GM18519 (cell line): Measurements from ENCODE around the gene SYNJ2BP.
"Not testable (repeated sequence)": the region's sequence is repeated elsewhere in the genome, so short reads cannot be mapped to it uniquely, and the experiment has no call there.

Experiments
- ATAC-seq: cut with Tn5 transposase; IDR thresholded peaks from one replicate; pipeline ENCODE4 v1.9.1; 2021; ENCODE audit warnings: mild to moderate bottlenecking, moderate library complexity; ENCODE audit not compliant: unreplicated experiment, low FRiP score

The SYNJ2BP gene

GRCh38 chr14:70416725-70417349 is at the start of gene SYNJ2BP:
SYNJ2BP (minus strand) TSS chr14:70417090; CDS start chr14:70416963, 127 bp downstream.
- ATAC-seq = no peak

GRCh38 chr14:70454731-70455130 is 37.8 kb upstream of the SYNJ2BP start:
- no peak for ATAC-seq

DNA sequence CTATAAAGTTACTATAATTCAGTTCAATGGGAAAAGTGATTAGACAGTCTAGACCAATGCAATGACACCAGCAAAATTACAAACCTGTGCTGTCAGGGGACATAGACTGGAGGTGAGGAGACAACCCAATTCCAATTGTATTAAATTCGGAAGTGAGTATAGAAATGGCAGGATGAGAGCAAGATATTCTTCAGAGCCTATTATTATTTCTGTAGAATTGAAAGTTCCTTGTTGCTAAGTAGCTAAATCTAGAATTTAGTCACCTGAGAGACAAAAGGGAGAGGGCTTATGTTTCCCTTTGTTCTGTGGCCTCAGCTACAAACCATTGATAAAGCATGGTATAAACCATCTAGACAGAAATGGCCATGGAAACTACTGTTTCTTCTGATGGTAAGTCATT is 35.0 kb upstream of the SYNJ2BP start, which contains the start of gene ADAM21:
ADAM21 (plus strand) TSS at position 301 of the 400 bp plus-strand sequence. CDS start 5,326 bp downstream, outside the sequence.
- ATAC-seq = no peak

DNA sequence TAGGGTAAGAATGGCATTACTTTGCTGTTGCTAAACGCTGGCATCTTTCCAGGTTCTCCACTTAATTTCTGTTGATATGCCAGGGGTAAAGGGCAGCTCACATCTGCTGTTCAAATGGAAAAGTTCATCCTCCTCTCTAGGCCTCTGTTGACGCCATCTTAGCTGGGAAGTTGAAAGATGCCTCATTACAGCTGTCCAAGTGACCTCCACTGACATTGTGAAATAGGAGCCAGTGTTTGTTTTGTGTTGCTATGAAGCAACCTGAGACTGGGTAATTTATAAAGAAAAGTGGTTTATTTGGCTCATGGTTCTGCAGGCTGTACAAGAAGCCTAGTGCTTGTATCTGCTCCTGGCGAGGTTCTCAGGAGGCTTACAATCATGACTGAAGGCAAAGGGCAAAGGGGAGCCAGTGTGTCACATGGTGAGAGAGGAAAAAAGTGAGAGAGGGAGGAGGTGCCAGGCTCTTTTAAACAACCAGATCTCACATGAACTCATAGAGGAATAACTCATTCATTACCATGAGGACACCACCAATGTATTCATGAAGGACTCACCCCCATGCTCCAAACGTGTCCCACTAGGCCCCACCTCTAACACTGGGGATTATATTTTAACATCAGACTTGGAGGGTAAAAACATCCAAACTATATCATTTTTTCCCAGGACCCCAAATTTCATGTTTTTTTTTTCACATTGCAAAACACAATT is 31.9 kb upstream of the SYNJ2BP start:
- ATAC-seq = no peak

GRCh38 chr14:70442750-70443149 is 25.9 kb upstream of the SYNJ2BP start:
- no peak for ATAC-seq

DNA sequence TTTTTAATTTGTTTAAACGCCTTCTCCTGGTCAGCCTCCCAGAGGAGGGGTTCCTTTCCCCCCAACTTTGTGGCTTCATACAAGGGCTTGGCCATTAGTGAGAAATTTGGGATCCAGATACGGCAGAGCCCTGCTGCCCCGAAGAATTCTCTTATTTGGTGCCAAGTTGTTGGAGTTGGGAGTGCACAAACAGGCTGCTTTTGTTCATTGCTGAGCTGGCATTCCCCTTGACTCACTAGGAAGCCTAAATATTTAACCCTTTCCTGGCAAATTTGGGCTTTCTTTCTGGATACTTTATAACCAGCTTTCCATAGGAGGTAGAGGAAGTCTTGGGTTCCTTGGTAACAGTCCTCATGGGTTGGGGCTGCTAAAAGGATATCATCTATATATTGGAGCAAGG is 24.8 kb upstream of the SYNJ2BP start:
- ATAC-seq = no peak

GRCh38 chr14:70436867-70437266 is 20.0 kb upstream of the SYNJ2BP start:
- ATAC-seq = no peak

- not testable (repeated sequence) for ATAC-seq
Measured at GRCh38 chr14:70426555-70426954, 9.7 kb upstream of the SYNJ2BP start.

- ATAC-seq = no peak
Measured at GRCh38 chr14:70425354-70425753, 8.5 kb upstream of the SYNJ2BP start.

GRCh38 chr14:70422538-70422937 is 5.6 kb upstream of the SYNJ2BP start:
- ATAC-seq = no peak

DNA sequence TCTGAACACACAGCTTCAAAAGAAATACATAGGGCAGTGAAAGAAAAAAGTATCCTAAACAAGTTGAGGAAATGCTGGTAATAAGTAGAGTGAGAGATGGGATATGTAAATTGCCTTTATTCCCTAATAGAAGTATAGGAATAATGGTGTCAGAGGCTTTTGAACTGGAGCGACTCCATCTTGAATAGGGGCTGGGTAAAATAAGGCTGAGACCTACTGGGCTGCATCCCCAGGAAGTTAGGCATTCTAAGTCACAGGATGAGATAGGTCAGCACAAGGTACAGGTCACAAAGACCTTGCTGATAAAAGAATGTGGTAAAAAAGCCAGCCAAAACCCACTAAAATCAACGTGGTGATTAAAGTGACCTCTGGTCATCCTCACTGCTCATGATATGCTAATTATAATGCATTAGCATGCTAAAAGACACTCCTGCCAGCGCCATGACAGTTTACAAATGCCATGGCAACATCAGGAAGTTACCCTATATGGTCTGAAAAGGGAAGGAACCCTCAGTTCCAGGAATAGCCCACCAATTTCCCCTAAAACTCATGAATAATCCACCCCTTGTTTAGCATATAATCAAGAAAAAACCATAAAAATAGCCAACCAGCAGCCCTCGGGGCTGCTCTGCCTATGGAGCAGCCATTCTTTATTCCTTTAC is 2.5 kb upstream of the SYNJ2BP start:
- ATAC-seq = not testable (repeated sequence)

DNA sequence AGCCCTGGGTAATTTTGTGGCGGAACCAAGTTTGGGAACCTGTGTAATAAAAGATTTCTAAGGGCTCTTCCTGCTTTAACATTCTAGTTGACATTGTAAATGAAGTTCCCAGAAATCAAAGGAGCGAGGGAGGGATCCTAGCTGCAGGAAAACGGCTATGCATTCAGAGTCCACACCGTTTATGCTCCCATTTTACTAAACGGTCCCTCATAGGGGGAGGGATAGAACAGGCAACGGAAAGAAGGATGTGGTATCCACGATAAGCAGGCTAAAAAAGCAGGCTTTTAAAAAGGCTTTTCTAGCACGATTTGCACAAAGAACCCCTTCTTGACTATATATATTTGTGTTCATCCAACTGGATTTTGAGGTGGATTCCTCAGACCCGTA is 559 bp downstream of the SYNJ2BP start:
- no peak for ATAC-seq

GRCh38 chr14:70415788-70416187 is 1.1 kb downstream of the SYNJ2BP start:
- ATAC-seq = no peak

DNA sequence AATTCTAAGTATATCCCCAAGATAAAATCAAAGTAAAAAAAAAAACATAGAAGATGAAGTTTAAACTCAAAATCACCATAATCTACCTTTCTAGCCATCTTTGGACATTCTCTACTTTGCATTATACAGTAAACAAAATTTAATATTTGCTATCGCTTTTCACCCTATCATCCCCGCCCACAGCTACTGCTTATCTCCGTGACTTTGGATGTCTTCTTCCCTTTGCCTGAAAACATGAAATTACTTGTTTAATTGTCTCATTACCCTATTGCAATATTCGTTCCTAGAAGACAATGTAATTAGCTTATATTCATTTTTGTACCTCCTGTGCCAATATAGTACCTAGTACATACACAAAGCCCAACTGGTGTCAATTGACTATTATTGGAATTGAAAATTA is 9.3 kb downstream of the SYNJ2BP start:
- ATAC-seq = no peak

DNA sequence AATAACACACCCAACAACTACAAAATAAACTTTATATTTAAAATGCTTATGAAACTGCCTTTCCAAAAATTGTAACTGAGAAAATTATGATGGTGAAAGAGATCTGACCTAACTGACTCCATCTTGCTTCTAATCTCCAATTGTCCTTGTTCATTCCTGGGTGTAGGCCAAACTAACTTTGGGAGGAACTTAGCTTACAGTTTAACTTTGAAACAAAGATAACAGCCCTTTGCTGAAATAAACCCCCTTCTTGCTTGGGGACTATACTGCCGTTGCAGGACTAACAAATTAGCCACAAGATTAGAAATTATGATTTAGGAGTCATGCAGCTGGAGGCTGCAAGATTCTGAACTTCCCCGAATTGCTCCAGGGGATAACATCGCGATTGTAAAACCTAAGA is 10.7 kb downstream of the SYNJ2BP start:
- not testable (repeated sequence) for ATAC-seq

- not testable (repeated sequence) for ATAC-seq
Measured at GRCh38 chr14:70403335-70403734, 13.6 kb downstream of the SYNJ2BP start.

DNA sequence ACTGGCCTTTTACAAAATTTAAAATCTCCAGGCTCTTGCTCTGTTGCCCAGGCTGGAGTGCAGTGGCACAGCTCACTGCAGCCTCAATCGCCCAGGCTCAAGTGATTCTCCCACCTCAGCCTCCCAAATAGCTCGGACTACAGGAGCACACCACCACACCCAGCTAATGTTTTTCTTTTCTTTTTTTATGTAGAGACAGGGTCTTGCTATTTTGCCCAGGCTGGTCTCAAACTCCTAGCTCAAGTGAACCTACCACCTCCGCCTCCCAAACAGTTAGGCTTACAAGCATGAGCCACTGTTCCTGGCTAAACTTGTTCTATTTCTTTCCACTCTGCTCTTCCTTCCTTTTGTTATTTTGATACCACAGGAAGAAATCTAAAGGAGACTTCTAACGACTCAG is 15.2 kb downstream of the SYNJ2BP start:
- no peak for ATAC-seq

DNA sequence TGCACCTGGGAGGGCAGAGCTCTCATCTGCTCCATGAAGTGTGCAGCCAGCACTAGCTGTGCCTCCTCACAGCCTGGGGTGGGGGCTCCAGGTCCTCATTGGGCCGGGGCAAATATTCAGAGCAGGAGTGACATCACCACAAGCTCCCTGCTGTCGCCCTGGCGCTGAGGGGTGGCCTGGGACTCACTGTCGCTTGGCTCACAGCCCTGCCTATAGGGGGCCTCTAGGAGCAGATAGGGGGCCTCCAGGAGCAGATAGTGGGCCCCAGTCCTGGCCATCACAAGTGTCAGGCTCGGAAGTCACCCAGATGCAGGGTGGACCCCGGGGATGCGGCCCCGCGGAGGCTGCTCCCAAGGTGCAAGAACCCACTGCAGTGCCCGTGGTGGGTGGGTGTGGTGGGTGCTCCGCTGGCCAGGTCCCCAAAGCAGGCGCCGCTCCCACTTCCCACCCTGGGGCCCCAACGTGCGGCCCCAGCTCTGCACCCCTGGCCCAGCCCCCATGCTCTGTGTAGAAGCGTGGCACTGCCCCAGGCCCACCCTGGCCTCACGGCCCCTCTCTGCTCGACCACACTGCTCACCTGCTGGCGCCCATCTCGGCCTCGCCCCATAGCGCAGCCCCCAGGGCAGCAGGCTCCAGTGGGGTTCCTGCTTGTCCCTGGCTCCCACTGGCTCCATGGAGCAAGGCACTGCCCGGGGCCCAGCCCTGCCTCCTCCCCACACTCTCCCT is 18.0 kb downstream of the SYNJ2BP start:
- ATAC-seq = no peak

- no peak for ATAC-seq
Measured at GRCh38 chr14:70398280-70398679, 18.6 kb downstream of the SYNJ2BP start.

DNA sequence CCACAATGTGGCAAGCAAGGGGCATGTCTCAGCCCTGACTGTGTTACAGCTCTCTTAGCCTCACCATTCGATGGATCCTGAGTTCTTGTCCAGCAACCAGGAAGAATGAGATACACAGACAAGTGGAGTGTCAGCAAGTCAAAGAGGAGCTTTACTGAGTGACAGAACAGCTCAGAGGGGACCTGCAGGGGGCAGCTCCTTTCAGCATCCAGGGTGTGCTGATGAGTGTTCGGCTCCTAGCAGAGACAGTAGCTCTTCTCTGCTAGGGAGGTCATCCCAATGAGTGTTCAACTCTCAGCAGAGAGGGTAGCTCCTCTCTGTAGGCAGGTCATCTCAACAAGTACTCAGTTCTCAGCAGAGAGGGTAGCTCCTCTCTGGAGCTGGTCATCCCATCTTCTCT is 19.1 kb downstream of the SYNJ2BP start:
- no peak for ATAC-seq
